ENCODE measurements around the gene ZBTB45.
"Not testable (repeated sequence)": the region's sequence is repeated elsewhere in the genome, so short reads cannot be mapped to it uniquely, and the experiment has no call there.

The ZBTB45 gene

GRCh38 chr19:58539169-58539559, 19.6 kb upstream of the ZBTB45 start:
- in situ Hi-C loops (cut with MboI; ENCODE audit: low sequenced_read_pairs), result not testable (repeated sequence)

DNA sequence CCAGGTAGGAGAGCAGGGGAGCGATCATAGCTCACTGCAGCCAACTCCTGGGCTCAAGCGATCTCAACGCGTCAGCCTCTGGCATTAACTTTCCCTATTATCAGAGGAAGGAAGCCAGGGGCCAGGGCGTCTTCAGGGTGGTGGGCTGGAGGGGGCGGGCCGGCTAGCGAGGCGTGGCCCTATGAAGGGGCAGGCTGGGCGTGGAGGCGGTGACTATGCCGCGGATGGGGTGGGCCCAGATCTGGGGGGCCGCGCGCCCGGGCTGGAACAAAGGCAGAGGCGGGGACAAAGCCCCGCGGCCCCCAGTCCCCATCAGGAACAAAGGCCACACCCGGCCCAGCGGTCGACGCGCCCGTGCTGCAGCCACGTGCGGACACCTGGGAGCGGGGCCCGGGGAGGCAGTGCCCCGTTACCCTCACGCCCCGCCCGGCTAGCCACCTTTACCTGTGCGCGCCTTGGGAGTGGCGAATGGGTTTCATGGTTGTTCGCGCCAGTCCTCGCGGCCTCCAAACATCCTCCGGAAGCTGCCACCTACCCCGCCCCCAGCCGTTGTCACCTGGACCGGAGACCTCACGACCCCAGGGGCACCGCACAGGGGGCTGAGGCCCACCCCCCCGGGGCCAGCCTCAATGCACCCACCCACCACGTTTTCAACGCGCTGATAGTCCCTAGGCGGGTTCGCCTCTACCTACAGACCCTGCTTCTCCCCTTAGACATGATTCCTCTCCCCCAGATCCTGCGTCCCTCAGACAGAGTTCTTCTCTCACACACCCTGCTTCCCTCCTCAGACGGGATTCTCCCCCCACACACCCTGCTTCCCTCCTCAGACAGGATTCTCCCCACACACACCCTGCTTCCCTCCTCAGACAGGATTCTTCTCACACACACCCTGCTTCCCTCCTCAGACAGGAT, 18.9 kb upstream of the ZBTB45 start:
- in situ Hi-C loops (cut with MboI; ENCODE audit: low sequenced_read_pairs), result no loop called here

DNA sequence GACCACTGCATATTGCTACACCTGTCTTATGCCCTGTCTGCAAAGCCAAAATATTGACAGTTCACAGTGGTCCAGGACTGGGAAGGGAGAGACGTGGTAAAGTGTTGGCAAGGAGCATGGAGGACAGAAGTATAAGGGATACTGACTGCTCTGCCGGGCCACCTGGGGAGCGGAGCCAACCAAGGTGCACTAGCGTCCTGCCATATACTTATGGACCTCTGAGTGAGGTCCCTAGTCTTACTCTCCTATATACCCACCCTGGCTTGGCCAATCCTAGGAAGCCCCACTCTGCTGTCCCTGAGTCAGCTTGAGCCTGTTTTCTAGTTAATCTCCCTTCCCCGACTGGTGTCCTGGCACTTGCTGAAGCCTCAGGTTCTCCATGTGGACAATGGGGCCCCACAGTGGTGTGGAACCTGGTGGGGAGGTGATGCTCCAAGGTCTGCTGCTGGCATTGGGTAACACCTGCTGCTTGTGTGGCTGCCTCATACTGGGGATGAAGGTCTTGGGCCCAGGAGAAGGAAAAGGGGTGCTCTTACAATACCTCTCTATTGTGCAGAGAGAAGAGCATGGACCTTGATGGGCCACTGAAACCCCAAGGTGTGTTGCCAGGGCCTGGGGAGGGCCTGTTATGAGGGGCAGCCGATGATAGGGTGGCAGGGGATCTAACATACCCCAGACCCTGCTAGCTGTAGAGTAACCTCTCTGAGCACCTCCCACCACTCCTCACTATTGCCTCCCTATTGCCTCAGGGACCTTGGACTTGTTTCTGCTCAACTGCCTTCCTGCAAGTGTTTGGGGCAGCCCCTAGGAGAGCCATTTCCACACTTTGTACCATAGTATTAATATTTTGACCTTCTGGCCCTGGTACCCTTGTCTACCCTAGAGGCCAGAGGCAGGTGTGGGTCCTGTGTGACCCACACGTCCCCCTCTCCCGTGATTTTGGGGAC, 17.5 kb upstream of the ZBTB45 start:
- in situ Hi-C loops (cut with MboI; ENCODE audit: low sequenced_read_pairs), result no loop called here

GRCh38 chr19:58535857-58536256, 16.2 kb upstream of the ZBTB45 start:
- in situ Hi-C loops (cut with MboI; ENCODE audit: low sequenced_read_pairs), result no loop called here

DNA sequence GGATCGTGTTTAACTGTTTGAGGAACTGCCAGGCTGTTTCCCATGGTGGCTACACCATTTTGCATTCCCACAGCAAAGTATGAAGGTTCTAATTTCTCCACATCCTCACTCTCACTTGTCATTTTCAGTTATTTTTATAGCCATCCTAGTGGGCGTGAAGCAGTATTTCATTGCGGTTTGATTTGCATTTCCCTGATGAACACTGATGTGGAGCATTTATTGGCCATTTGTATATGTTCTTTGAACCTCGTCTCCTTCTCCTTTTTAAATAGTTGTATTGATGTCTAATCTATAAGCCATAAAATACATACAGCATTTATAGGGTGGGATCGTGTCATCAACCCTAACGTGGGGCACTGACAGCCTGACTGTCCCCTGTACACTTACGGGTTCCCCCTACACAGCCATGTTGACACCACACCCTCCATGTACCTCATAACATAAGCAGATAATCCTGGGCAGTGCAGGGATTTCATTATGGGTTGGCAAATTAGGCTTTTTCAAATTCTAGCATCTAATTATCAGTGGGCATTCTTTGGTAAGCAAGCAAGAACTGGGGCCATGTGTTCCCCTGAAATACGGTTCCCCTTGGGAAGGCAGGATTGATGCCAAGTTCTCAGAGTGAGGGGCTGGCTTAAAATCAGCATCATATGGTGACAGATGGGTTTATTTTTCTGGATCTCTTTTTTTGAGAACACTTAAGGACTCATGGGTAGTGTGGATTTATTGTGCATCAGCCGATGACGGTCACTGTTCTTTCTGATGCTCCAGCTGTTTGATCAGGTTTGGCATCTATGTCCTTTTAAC, 11.6 kb upstream of the ZBTB45 start:
- in situ Hi-C loops (cut with MboI; ENCODE audit: low sequenced_read_pairs), result no loop called here

GRCh38 chr19:58529405-58529804, 9.8 kb upstream of the ZBTB45 start:
- in situ Hi-C loops (cut with MboI; ENCODE audit: low sequenced_read_pairs), result no loop called here

- in situ Hi-C loops (cut with MboI; ENCODE audit: low sequenced_read_pairs), result no loop called here
Observed at GRCh38 chr19:58522709-58523108, 3.1 kb upstream of the ZBTB45 start.

DNA sequence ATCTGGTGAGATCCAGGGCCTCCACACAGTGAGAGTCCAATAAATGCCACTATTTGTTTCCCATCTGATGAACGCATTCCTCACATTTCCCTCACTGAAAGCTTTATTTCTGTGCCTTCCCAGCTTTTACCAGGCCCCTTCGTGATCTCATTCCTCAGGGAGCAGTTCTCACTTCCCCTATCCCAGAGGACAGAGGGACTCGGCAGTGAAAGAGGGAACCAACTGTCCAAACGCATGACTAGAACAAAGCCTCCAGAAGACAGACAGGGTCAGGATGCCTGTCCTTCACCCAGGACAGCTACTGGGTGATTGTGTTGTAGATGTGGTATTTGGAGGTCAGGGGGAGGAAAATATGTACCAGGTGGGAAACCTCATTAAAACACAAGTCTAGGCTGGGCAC, 2.0 kb upstream of the ZBTB45 start:
- in situ Hi-C loops (cut with MboI; ENCODE audit: low sequenced_read_pairs), result no loop called here

- in situ Hi-C loops (cut with MboI; ENCODE audit: low sequenced_read_pairs), result no loop called here
Observed at GRCh38 chr19:58520257-58520599, 618 bp upstream of the ZBTB45 start.

GRCh38 chr19:58519087-58519354, 589 bp downstream of the ZBTB45 start:
- in situ Hi-C loops (cut with MboI; ENCODE audit: low sequenced_read_pairs), result no loop called here

DNA sequence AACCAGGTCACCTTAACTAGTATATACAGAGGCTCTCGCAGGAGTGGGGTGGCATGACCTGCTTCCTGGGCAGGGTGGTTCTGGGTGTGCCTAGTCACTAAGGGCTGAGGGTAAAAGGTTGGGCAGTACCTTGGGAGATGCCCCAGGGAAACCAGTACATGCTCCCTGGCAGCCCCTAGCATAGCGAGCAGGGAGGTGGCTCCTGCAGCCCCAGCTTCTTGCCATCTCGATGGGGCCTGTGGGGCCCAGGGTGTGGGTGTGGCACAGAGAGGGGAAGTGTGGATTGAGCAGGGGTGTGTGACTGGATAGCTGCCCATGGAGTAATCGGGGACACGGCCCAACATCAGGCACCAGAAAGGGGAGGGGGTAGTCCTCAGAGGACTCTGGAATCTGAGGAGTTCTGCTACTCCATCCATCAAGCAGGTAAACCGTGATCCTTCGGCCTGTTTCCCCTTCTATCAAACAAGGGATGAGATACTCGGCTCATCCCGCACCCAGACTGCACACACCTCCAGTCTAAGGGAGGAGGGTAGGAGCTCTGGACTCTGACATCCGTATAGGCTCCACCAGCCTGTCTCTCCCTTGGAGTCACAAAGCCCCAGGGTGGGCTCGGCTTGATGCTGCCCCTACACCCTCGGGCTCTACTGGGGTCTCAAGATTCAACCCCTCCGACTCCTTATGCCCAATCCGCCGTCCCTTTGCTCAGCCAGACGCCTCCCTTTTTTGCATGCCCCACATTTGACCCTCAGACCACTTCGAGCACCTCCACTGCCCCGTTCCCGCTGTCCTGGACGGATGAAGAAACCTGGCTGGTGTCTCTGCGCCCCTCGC, 1.1 kb downstream of the ZBTB45 start:
- in situ Hi-C loops (cut with MboI; ENCODE audit: low sequenced_read_pairs), result no loop called here

- in situ Hi-C loops (cut with MboI; ENCODE audit: low sequenced_read_pairs), result no loop called here
Observed at GRCh38 chr19:58516964-58517833, 2.4 kb downstream of the ZBTB45 start.

- in situ Hi-C loops (cut with MboI; ENCODE audit: low sequenced_read_pairs), result no loop called here
Observed at GRCh38 chr19:58516246-58516836, 3.3 kb downstream of the ZBTB45 start.

GRCh38 chr19:58515259-58515658, 4.4 kb downstream of the ZBTB45 start:
- in situ Hi-C loops (cut with MboI; ENCODE audit: low sequenced_read_pairs), result no loop called here

- in situ Hi-C loops (cut with MboI; ENCODE audit: low sequenced_read_pairs), result no loop called here
Observed at GRCh38 chr19:58514564-58515022, 5.0 kb downstream of the ZBTB45 start.

GRCh38 chr19:58513694-58514563, 5.7 kb downstream of the ZBTB45 start:
- in situ Hi-C loops (cut with MboI; ENCODE audit: low sequenced_read_pairs), result no loop called here

GRCh38 chr19:58513213-58513693, 6.4 kb downstream of the ZBTB45 start:
- in situ Hi-C loops (cut with MboI; ENCODE audit: low sequenced_read_pairs), result no loop called here

Measured in HL-60/S4 treated with phorbol 12-myristate 13-acetate at 8.2 ng/mL for 4 days and 3 days (cell line).